Left ventricle myocardium inferior (tissue), 1 donor: Measurements from ENCODE around the gene MYO18B. TPM values are rescaled to one million over a fixed set of nuclear protein-coding genes. Genes with fewer than 3 reads are reported as not detected.

Source experiments
- DNase-seq: peaks from one replicate; pipeline ENCODE4 v3.0.0-alpha.2; 2020
- H3K27ac ChIP-seq: fragments of 200-600 bp; replicated peaks from 2 replicates; pipeline ENCODE4 v1.8.0; 2021
- H3K27me3 ChIP-seq: fragments of 200-600 bp; 2 replicates; pipeline ENCODE4 v1.8.0; 2021; ENCODE audit warnings: low read depth
- H3K36me3 ChIP-seq: fragments of 200-600 bp; 2 replicates; pipeline ENCODE4 v1.8.0; 2021
- H3K4me1 ChIP-seq: fragments of 200-600 bp; 2 replicates; pipeline ENCODE4 v1.8.0; 2021
- H3K4me3 ChIP-seq: fragments of 200-600 bp; 2 replicates; pipeline ENCODE4 v1.8.0; 2021; ENCODE audit warnings: mild to moderate bottlenecking, moderate library complexity
- H3K9me3 ChIP-seq: fragments of 200-600 bp; replicated peaks from 2 replicates; pipeline ENCODE4 v1.8.0; 2021
- CTCF ChIP-seq: fragments of 200-600 bp; IDR thresholded peaks from 2 replicates; pipeline ENCODE4 v1.8.0; 2021; ENCODE audit warnings: antibody characterized with exemption, mild to moderate bottlenecking, borderline replicate concordance
- intact Hi-C: fragments of 100-400 bp; cut with micrococcal nuclease; formaldehyde crosslinking; loops from one replicate; pipeline ENCODE4 v1.11.0; 2022
- total RNA-seq: library from RNA; stranded (reverse); fragmentation: NEBNext Ultra II Directional; extraction: Animal tissue kit (Norgen Biotek cat#: 25700); gene quantifications from one replicate; pipeline ENCODE4 v1.2.1, GENCODE V29; 2021
- donor health status: DM: no; HTN: yes; CAD: no; lungs with severe emphysema.

Gene MYO18B
- total RNA-seq, 1 donor from 2014 or later = 163 TPM

- no peak for TF ChIP-seq CTCF
- H3K27ac ChIP-seq = no peak overlapping the region
- intact Hi-C loops = no loop called here
- no peak overlapping the region for H3K4me3 ChIP-seq
- H3K4me1 ChIP-seq = no peaks in the 10 kb centered on the region
- no peak for DNase-seq
- peaks cover 4% of the 10 kb centered on the region for H3K27me3 ChIP-seq
- peaks cover 20% of the 10 kb centered on the region for H3K36me3 ChIP-seq
- peaks cover 11% of the 10 kb centered on the region for H3K9me3 ChIP-seq
Measured at GRCh38 chr22:26004477-26004876, 262.5 kb downstream of the MYO18B start.

GRCh38 chr22:26008587-26008986, 266.6 kb downstream of the MYO18B start:
- TF ChIP-seq CTCF = no peak
- H3K4me3 ChIP-seq = no peak overlapping the region
- intact Hi-C loops = no loop called here
- H3K36me3 ChIP-seq = peaks cover 24% of the 10 kb centered on the region
- H3K27me3 ChIP-seq = no peaks in the 10 kb centered on the region
- H3K27ac ChIP-seq = no peak overlapping the region
- peaks cover 11% of the 10 kb centered on the region for H3K9me3 ChIP-seq
- no peaks in the 10 kb centered on the region for H3K4me1 ChIP-seq
- no peak for DNase-seq

GRCh38 chr22:26016916-26017315, 274.9 kb downstream of the MYO18B start:
- intact Hi-C loops = no loop called here

GRCh38 chr22:26017932-26018331, 275.9 kb downstream of the MYO18B start:
- H3K9me3 ChIP-seq = no peaks in the 10 kb centered on the region
- H3K36me3 ChIP-seq = no peaks in the 10 kb centered on the region
- intact Hi-C loops = no loop called here
- no peaks in the 10 kb centered on the region for H3K4me1 ChIP-seq
- TF ChIP-seq CTCF = no peak
- H3K27ac ChIP-seq = no peak overlapping the region
- H3K27me3 ChIP-seq = no peaks in the 10 kb centered on the region
- DNase-seq = no peak
- H3K4me3 ChIP-seq = no peak overlapping the region

More at GRCh38 chr22:26016916-26017315, 274.9 kb downstream of the MYO18B start:
- no peak for DNase-seq
- no peak for TF ChIP-seq CTCF
- no peaks in the 10 kb centered on the region for H3K9me3 ChIP-seq
- H3K27ac ChIP-seq = no peak overlapping the region
- H3K36me3 ChIP-seq = no peaks in the 10 kb centered on the region
- H3K4me3 ChIP-seq = no peak overlapping the region
- no peaks in the 10 kb centered on the region for H3K27me3 ChIP-seq
- H3K4me1 ChIP-seq = no peaks in the 10 kb centered on the region

GRCh38 chr22:26019596-26019995, 277.6 kb downstream of the MYO18B start:
- Histone ChIP-seq H3K4me1 (no peaks in the 10 kb centered on the region), H3K9me3 (peaks cover 1% of the 10 kb centered on the region), H3K27ac (no peak overlapping the region), H3K27me3 (no peaks in the 10 kb centered on the region), H3K4me3 (no peak overlapping the region), H3K36me3 (peaks cover 1% of the 10 kb centered on the region)
- DNase-seq = no peak
- no peak for TF ChIP-seq CTCF
- intact Hi-C loops = no loop called here

- intact Hi-C loops = no loop called here
Measured at GRCh38 chr22:26021516-26021915, 279.5 kb downstream of the MYO18B start.

More at GRCh38 chr22:26021516-26021915, 279.5 kb downstream of the MYO18B start:
- Histone ChIP-seq H3K36me3 (peaks cover 4% of the 10 kb centered on the region), H3K4me3 (no peak overlapping the region), H3K9me3 (peaks cover 9% of the 10 kb centered on the region), H3K27me3 (no peaks in the 10 kb centered on the region), H3K4me1 (no peaks in the 10 kb centered on the region), H3K27ac (no peak overlapping the region)
- no peak for DNase-seq
- TF ChIP-seq CTCF = no peak
